GM12891 (cell line): ENCODE measurements around the gene CHMP4A. TPM values are rescaled to one million over a fixed set of nuclear protein-coding genes. Genes with fewer than 3 reads are reported as not detected.

Experiments used
- DNase-seq: peaks from one replicate; pipeline ENCODE4 v3.0.0; 2011; ENCODE audit warnings: low spot score; ENCODE audit not compliant: insufficient read length
- FAIRE-seq: peaks from 2 replicates; lab custom pipeline; 2011; peaks lifted over from hg19 to GRCh38; lab: Jason Lieb, UNC
- PAX5 ChIP-seq: IDR thresholded peaks from 2 replicates; pipeline ENCODE4 v1.6.1; 2011; ENCODE audit warnings: low read length, moderate library complexity, mild to moderate bottlenecking; ENCODE audit not compliant: insufficient read depth, severe bottlenecking
- POLR2A ChIP-seq: IDR thresholded peaks from 2 replicates; pipeline ENCODE4 v1.6.1; 2011; ENCODE audit warnings: low read depth, low read length, control low read depth
- POLR2AphosphoS5 ChIP-seq: IDR thresholded peaks from 2 replicates; pipeline ENCODE4 v1.6.1; 2011; ENCODE audit warnings: low read depth, low read length, control low read depth
- POU2F2 ChIP-seq: IDR thresholded peaks from 2 replicates; pipeline ENCODE4 v1.6.1; 2011; ENCODE audit warnings: low read depth, mild to moderate bottlenecking, control low read depth, low read length, moderate library complexity
- SPI1 ChIP-seq: IDR thresholded peaks from 2 replicates; pipeline ENCODE4 v1.6.1; 2011; ENCODE audit warnings: low read depth, low read length, control low read depth
- TAF1 ChIP-seq: IDR thresholded peaks from 2 replicates; pipeline ENCODE4 v1.6.1; 2011; ENCODE audit warnings: low read depth, low read length, control low read depth
- polyA plus RNA-seq: library from polyadenylated mRNA; unstranded; fragments of >200 nt; gene quantifications from one replicate; pipeline ENCODE4 v1.2.1, GENCODE V29; 2012; ENCODE audit warnings: low read depth, missing spikeins, inconsistent platforms; ENCODE audit not compliant: missing spikeins

Gene CHMP4A, protein sequence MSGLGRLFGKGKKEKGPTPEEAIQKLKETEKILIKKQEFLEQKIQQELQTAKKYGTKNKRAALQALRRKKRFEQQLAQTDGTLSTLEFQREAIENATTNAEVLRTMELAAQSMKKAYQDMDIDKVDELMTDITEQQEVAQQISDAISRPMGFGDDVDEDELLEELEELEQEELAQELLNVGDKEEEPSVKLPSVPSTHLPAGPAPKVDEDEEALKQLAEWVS
- 67.9 TPM for polyA plus RNA-seq

- FAIRE-seq (peak; percentile 96), DNase-seq (peak; percentile 89)
- TF ChIP-seq PAX5 = no peak
- peak; percentile 72; the same call in 1 of the 2 replicates for TF ChIP-seq POU2F2
- TF ChIP-seq SPI1 = 0 out of 2 replicates have a peak, but pooled peaks have one; percentile 33
- TF ChIP-seq POLR2A = peak; percentile 95
- TF ChIP-seq POLR2AphosphoS5 = peak; percentile 97
- TF ChIP-seq TAF1 = peak; percentile 68
Observed at GRCh38 chr14:24212924-24213865, at the start of gene CHMP4A. CHMP4A (minus strand) TSS chr14:24213488; CDS start chr14:24213439, 49 bp downstream.

DNA sequence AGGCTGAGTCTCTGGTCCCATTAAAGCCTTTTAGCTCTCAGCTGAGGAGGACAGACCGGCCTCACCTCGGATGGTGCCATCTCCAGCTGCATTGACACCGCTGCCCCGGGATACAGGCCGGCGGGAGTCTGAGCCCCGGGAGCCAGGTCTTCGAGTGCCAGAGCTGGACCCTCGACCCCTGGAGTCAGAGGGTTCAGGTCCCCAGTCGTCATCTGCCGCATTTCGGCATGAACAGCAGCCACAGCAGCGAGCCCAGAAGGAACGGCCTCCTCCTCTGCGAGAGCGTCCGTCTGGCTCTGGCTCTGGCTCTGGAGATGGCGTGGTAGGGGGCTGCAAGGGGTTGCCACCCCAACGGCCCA lies 48.7 kb upstream of the CHMP4A start:
- FAIRE-seq (no peak), DNase-seq (no peak)
- no peak for TF ChIP-seq POU2F2
- no peak for TF ChIP-seq TAF1
- TF ChIP-seq PAX5 = no peak
- no peak for TF ChIP-seq POLR2AphosphoS5
- no peak for TF ChIP-seq POLR2A
- TF ChIP-seq SPI1 = no peak

GRCh38 chr14:24261256-24261968 lies 48.1 kb upstream of the CHMP4A start:
- no peak for FAIRE-seq
- no peak for TF ChIP-seq SPI1
- no peak for TF ChIP-seq TAF1
- TF ChIP-seq POU2F2 = no peak
- no peak for TF ChIP-seq PAX5
- no peak for TF ChIP-seq POLR2AphosphoS5
- TF ChIP-seq POLR2A = no peak
- no peak for DNase-seq

- no peak for FAIRE-seq
- DNase-seq = no peak
- TF ChIP-seq SPI1 (no peak), TAF1 (no peak)
Observed at GRCh38 chr14:24260780-24261157, 47.5 kb upstream of the CHMP4A start.

GRCh38 chr14:24260026-24260779 lies 46.9 kb upstream of the CHMP4A start:
- no peak for DNase-seq
- TF ChIP-seq TAF1 = no peak
- TF ChIP-seq POU2F2 = no peak
- TF ChIP-seq PAX5 = no peak
- no peak for TF ChIP-seq SPI1
- TF ChIP-seq POLR2A = no peak
- no peak for TF ChIP-seq POLR2AphosphoS5
- no peak for FAIRE-seq

- no peak for DNase-seq
- no peak for FAIRE-seq
- TF ChIP-seq TAF1 (no peak), POLR2A (no peak), SPI1 (no peak), POU2F2 (no peak), POLR2AphosphoS5 (no peak), PAX5 (no peak)
Observed at GRCh38 chr14:24259282-24260025, 46.2 kb upstream of the CHMP4A start.

GRCh38 chr14:24258548-24259265 lies 45.4 kb upstream of the CHMP4A start:
- FAIRE-seq (no peak), DNase-seq (no peak)
- TF ChIP-seq POLR2A (no peak), SPI1 (no peak), POLR2AphosphoS5 (no peak), TAF1 (no peak), POU2F2 (no peak), PAX5 (no peak)
